Measurements from ENCODE around the gene FNBP1. TPM values are rescaled to one million over a fixed set of nuclear protein-coding genes. Genes with fewer than 3 reads are reported as not detected.

Gene FNBP1
- total RNA-seq, 1 donor from 2014 or later: 63.5 TPM

- FAIRE-seq: no peak
- no peaks in the 10 kb centered on the region for H4K20me1 ChIP-seq (ENCODE audit: insufficient read depth, low read length)
- H3K27ac Mint-ChIP-seq (ENCODE audit: unreplicated experiment): no peak overlapping the region
- H3K27ac ChIP-seq (ENCODE audit: low read depth, low read length): no peak overlapping the region
- no peak overlapping the region for H3K4me2 ChIP-seq (ENCODE audit: low read length)
- H3K4me1 ChIP-seq (ENCODE audit: insufficient read depth, low read length): no peaks in the 10 kb centered on the region
- H2AFZ ChIP-seq (ENCODE audit: low read depth, low read length): no peak overlapping the region
- DNase-seq (ENCODE audit: low read depth): no peak
- no peaks in the 10 kb centered on the region for H3K27me3 ChIP-seq (ENCODE audit: insufficient read depth, low read length)
- no peaks in the 10 kb centered on the region for H3K79me2 ChIP-seq (ENCODE audit: insufficient read depth, low read length)
- H3K36me3 ChIP-seq (ENCODE audit: insufficient read depth, low read length): no peaks in the 10 kb centered on the region
- H3K36me3 Mint-ChIP-seq (ENCODE audit: low read depth, unreplicated experiment): peaks cover 13% of the 10 kb centered on the region
- no peak for TF ChIP-seq EZH2 (IDR thresholded peaks at IDR 0.05; ENCODE audit: insufficient read depth, low read length)
- TF ChIP-seq, protein P1, sequence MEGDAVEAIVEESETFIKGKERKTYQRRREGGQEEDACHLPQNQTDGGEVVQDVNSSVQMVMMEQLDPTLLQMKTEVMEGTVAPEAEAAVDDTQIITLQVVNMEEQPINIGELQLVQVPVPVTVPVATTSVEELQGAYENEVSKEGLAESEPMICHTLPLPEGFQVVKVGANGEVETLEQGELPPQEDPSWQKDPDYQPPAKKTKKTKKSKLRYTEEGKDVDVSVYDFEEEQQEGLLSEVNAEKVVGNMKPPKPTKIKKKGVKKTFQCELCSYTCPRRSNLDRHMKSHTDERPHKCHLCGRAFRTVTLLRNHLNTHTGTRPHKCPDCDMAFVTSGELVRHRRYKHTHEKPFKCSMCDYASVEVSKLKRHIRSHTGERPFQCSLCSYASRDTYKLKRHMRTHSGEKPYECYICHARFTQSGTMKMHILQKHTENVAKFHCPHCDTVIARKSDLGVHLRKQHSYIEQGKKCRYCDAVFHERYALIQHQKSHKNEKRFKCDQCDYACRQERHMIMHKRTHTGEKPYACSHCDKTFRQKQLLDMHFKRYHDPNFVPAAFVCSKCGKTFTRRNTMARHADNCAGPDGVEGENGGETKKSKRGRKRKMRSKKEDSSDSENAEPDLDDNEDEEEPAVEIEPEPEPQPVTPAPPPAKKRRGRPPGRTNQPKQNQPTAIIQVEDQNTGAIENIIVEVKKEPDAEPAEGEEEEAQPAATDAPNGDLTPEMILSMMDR (IDR thresholded peaks at IDR 0.05; ENCODE audit: insufficient read depth, low read depth, low read length): no peak
- no peak overlapping the region for H3K4me3 ChIP-seq (ENCODE audit: insufficient read depth, low read depth, low read length)
- H3K9me3 ChIP-seq (ENCODE audit: insufficient read depth, low read depth, low read length): no peaks in the 10 kb centered on the region
- no peaks in the 10 kb centered on the region for H3K27me3 Mint-ChIP-seq (ENCODE audit: low read depth, unreplicated experiment)
- H3K4me3 Mint-ChIP-seq (ENCODE audit: unreplicated experiment): no peak overlapping the region
- no peaks in the 10 kb centered on the region for H3K4me1 Mint-ChIP-seq (ENCODE audit: low read depth, unreplicated experiment)
- H3K9me3 Mint-ChIP-seq (ENCODE audit: unreplicated experiment): no peaks in the 10 kb centered on the region
- H3K9ac ChIP-seq (ENCODE audit: low read length): no peak overlapping the region
These were observed 123.1 kb downstream of the FNBP1 start for GRCh38 chr9:129919841-129920240.

DNA sequence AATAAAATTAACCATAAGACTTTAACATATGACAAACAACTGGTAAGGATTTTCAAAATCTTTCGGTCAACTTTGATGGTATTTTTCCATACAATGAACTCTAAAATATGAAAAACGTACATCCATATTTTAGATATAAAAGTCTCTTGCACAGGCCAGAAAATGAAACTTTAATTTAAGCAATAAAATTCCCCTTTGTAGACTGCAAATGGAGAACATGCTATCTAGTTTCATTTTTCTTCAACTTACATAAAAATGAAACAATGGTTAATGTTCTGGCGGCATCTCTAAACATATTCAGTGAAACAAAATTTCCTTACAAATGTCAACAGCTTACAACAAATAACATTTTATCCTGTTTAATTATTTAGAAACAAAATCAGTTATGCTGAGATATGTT is 123.7 kb downstream of the FNBP1 start:
- Histone ChIP-seq H3K9me3 (ENCODE audit: insufficient read depth, low read depth, low read length) (no peaks in the 10 kb centered on the region), H3K79me2 (ENCODE audit: insufficient read depth, low read length) (no peaks in the 10 kb centered on the region), H3K4me2 (ENCODE audit: low read length) (no peak overlapping the region), H3K27me3 (ENCODE audit: insufficient read depth, low read length) (no peaks in the 10 kb centered on the region), H3K4me1 (ENCODE audit: insufficient read depth, low read length) (no peaks in the 10 kb centered on the region), H3K36me3 (ENCODE audit: insufficient read depth, low read length) (no peaks in the 10 kb centered on the region), H4K20me1 (ENCODE audit: insufficient read depth, low read length) (no peaks in the 10 kb centered on the region), H3K27ac (ENCODE audit: low read depth, low read length) (no peak overlapping the region), H2AFZ (ENCODE audit: low read depth, low read length) (no peak overlapping the region), H3K9ac (ENCODE audit: low read length) (no peak overlapping the region), H3K4me3 (ENCODE audit: insufficient read depth, low read depth, low read length) (no peak overlapping the region)
- H3K27me3 Mint-ChIP-seq (ENCODE audit: low read depth, unreplicated experiment): no peaks in the 10 kb centered on the region
- H3K36me3 Mint-ChIP-seq (ENCODE audit: low read depth, unreplicated experiment): peaks cover 12% of the 10 kb centered on the region
- H3K9me3 Mint-ChIP-seq (ENCODE audit: unreplicated experiment): no peaks in the 10 kb centered on the region
- no peak overlapping the region for H3K27ac Mint-ChIP-seq (ENCODE audit: unreplicated experiment)
- DNase-seq (ENCODE audit: low read depth): no peak
- no peak overlapping the region for H3K4me3 Mint-ChIP-seq (ENCODE audit: unreplicated experiment)
- TF ChIP-seq, protein P1 (IDR thresholded peaks at IDR 0.05; ENCODE audit: insufficient read depth, low read depth, low read length): no peak
- TF ChIP-seq EZH2 (IDR thresholded peaks at IDR 0.05; ENCODE audit: insufficient read depth, low read length): no peak
- no peaks in the 10 kb centered on the region for H3K4me1 Mint-ChIP-seq (ENCODE audit: low read depth, unreplicated experiment)
- FAIRE-seq: no peak

- H3K4me3 Mint-ChIP-seq (ENCODE audit: unreplicated experiment): no peak overlapping the region
These were observed 124.6 kb downstream of the FNBP1 start for GRCh38 chr9:129918296-129918950.

More at GRCh38 chr9:129918296-129918950, 124.6 kb downstream of the FNBP1 start:
- Histone ChIP-seq H3K4me2 (ENCODE audit: low read length) (no peak overlapping the region), H3K27ac (ENCODE audit: low read depth, low read length) (no peak overlapping the region), H3K36me3 (ENCODE audit: insufficient read depth, low read length) (no peaks in the 10 kb centered on the region), H2AFZ (ENCODE audit: low read depth, low read length) (no peak overlapping the region), H3K27me3 (ENCODE audit: insufficient read depth, low read length) (no peaks in the 10 kb centered on the region), H4K20me1 (ENCODE audit: insufficient read depth, low read length) (no peaks in the 10 kb centered on the region), H3K9me3 (ENCODE audit: insufficient read depth, low read depth, low read length) (no peaks in the 10 kb centered on the region), H3K79me2 (ENCODE audit: insufficient read depth, low read length) (no peaks in the 10 kb centered on the region), H3K4me3 (ENCODE audit: insufficient read depth, low read depth, low read length) (no peak overlapping the region), H3K9ac (ENCODE audit: low read length) (no peak overlapping the region), H3K4me1 (ENCODE audit: insufficient read depth, low read length) (no peaks in the 10 kb centered on the region)
- no peak for DNase-seq (ENCODE audit: low read depth)
- TF ChIP-seq, protein P1 (IDR thresholded peaks at IDR 0.05; ENCODE audit: insufficient read depth, low read depth, low read length): no peak
- no peak for TF ChIP-seq EZH2 (IDR thresholded peaks at IDR 0.05; ENCODE audit: insufficient read depth, low read length)
- no peaks in the 10 kb centered on the region for H3K9me3 Mint-ChIP-seq (ENCODE audit: unreplicated experiment)
- H3K27me3 Mint-ChIP-seq (ENCODE audit: low read depth, unreplicated experiment): no peaks in the 10 kb centered on the region
- FAIRE-seq: no peak
- no peaks in the 10 kb centered on the region for H3K4me1 Mint-ChIP-seq (ENCODE audit: low read depth, unreplicated experiment)
- peaks cover 13% of the 10 kb centered on the region for H3K36me3 Mint-ChIP-seq (ENCODE audit: low read depth, unreplicated experiment)
- no peak overlapping the region for H3K27ac Mint-ChIP-seq (ENCODE audit: unreplicated experiment)
